GM19452 (cell line): Measurements from ENCODE around the gene NIPAL4.

Experiments used
- ATAC-seq: cut with Tn5 transposase; IDR thresholded peaks from one replicate; pipeline ENCODE4 v1.9.1; 2021; ENCODE audit not compliant: unreplicated experiment

Gene NIPAL4

GRCh38 chr5:157460921-157461792 lies 1.1 kb downstream of the NIPAL4 start:
- no peak for ATAC-seq

- ATAC-seq: no peak
These were observed 3.1 kb downstream of the NIPAL4 start for GRCh38 chr5:157463081-157463480.

GRCh38 chr5:157463621-157464518 lies 3.9 kb downstream of the NIPAL4 start:
- ATAC-seq: peak; percentile 5

- ATAC-seq: peak; percentile 83
These were observed 4.6 kb downstream of the NIPAL4 start for GRCh38 chr5:157464519-157465171.

- no peak for ATAC-seq
These were observed 8.4 kb downstream of the NIPAL4 start for GRCh38 chr5:157468293-157468965.

GRCh38 chr5:157469073-157469472 lies 9.1 kb downstream of the NIPAL4 start:
- ATAC-seq: no peak

GRCh38 chr5:157469687-157470086 lies 9.7 kb downstream of the NIPAL4 start:
- ATAC-seq: no peak

GRCh38 chr5:157470631-157471030 lies 10.6 kb downstream of the NIPAL4 start:
- ATAC-seq: no peak

- no peak for ATAC-seq
These were observed 11.7 kb downstream of the NIPAL4 start for GRCh38 chr5:157471709-157472108.

- ATAC-seq: no peak
These were observed 13.6 kb downstream of the NIPAL4 start for GRCh38 chr5:157473383-157474320.

GRCh38 chr5:157475432-157475831 lies 15.4 kb downstream of the NIPAL4 start:
- ATAC-seq: no peak

GRCh38 chr5:157476702-157477408 lies 16.8 kb downstream of the NIPAL4 start:
- ATAC-seq: no peak

GRCh38 chr5:157477814-157478494 lies 17.9 kb downstream of the NIPAL4 start:
- no peak for ATAC-seq

GRCh38 chr5:157478726-157479125 lies 18.7 kb downstream of the NIPAL4 start:
- ATAC-seq: no peak

- ATAC-seq: no peak
These were observed 19.2 kb downstream of the NIPAL4 start for GRCh38 chr5:157479166-157479565.

GRCh38 chr5:157479612-157480510 lies 19.8 kb downstream of the NIPAL4 start:
- ATAC-seq: no peak

GRCh38 chr5:157481265-157481664 lies 21.3 kb downstream of the NIPAL4 start:
- ATAC-seq: no peak
